ENCODE data around the gene SIRT2. TPM values are rescaled to one million over a fixed set of nuclear protein-coding genes. Genes with fewer than 3 reads are reported as not detected.

SIRT2 gene
- total and polyA plus RNA-seq, 2 of the 8 experiments (the other 6 are each of a cell fraction or from before 2014, with no cell fraction given) = 6.5 to 10.0 TPM

DNA sequence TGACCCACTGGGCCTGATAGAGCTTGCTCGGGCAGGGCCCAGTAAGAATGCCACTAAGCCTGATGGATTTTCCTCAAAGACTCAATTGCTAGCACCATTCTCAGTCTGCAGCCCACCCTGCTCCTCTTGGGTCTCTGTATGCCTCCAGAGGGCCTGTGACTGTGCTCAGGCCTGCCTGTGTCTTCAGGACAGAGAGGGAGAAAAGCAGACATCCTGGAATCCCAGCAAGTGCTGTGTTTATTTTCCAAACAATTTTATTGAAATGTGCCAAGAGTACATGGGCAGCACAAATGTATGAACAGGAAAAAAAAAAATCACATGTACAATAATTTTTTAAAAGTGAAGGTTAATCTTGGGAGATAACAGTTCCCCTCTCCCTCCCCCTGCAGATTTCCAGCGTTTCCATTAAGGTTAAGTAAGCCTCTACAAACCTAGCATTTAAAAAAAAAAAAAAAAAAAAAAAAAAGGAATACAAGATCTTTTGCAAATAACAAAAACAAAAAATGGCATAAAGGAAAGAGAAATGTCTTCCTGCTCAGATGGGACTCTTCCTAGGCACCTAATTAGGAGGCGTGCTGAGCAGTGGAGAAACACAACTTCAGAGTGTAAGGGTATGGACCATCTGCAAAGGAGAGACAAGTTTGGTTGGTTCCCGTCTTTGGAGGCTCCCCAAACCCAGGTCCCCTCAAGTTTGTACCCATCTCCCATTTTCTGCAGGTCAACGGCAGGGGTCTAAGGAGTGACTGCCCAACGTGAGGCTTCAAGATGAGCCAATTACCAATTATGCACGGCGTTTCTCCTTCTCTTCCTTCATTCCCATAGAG is 63.0 kb downstream of the SIRT2 start:
- H3K9me3 ChIP-seq (ENCODE audit: insufficient read depth in 2 of 2, low read depth in 1 of 2, low read length in 1 of 2) = no peaks in the 10 kb centered on the region
- H2BK12ac ChIP-seq (ENCODE audit: low read depth, low read length) = no peak overlapping the region
- no peak overlapping the region for H2BK20ac ChIP-seq (ENCODE audit: low read length)
- ChIA-PET CTCF (ENCODE audit: partially characterized antibody) (interaction anchor here (1.2 kb wide), 1 partner anchor 110 kb away, joined by 3 read pairs; no protein-coding TSS in a partner anchor), POLR2A (ENCODE audit: partially characterized antibody) (interaction anchor here (0.7 to 14.2 kb wide), 19 partner anchors 9 to 113 kb away, joined by 3 to 376 read pairs (median 5); partner anchors contain the start of genes HNRNPL, NFKBIB and RINL)
- no peak overlapping the region for H2BK120ac ChIP-seq (replicated peaks; ENCODE audit: low read depth, low read length)
- H3K27me3 ChIP-seq (replicated peaks in 1 of 4; ENCODE audit: control insufficient read depth in 3 of 4, extremely low read depth in 1 of 4, insufficient read depth in 3 of 4, low read length in 3 of 4) = no peaks in the 10 kb centered on the region
- peaks cover 16 to 25% of the 10 kb centered on the region in 2 experiments for H4K20me1 ChIP-seq (replicated peaks in 1 of 2; ENCODE audit: control insufficient read depth in 1 of 2, insufficient read depth in 2 of 2, low read length in 2 of 2)
- H4K5ac ChIP-seq (ENCODE audit: insufficient read length, low read depth, low read length) = no peak overlapping the region
- H3K18ac ChIP-seq (ENCODE audit: extremely low read depth, low read length) = no peak overlapping the region
- no peak overlapping the region for H3K14ac ChIP-seq (ENCODE audit: insufficient read length)
- peaks cover 51 to 61% (median 55%) of the 10 kb centered on the region in 4 experiments for H3K36me3 ChIP-seq (ENCODE audit: control insufficient read depth in 2 of 4, insufficient read depth in 4 of 4, low read length in 3 of 4)
- H3K23me2 ChIP-seq (ENCODE audit: low read depth, low read length) = peaks cover 2% of the 10 kb centered on the region
- H3K79me1 ChIP-seq (ENCODE audit: low read depth, low read length) = no peaks in the 10 kb centered on the region
- no peak overlapping the region for H3K23ac ChIP-seq (ENCODE audit: insufficient read length)
- peaks cover 0 to 4% of the 10 kb centered on the region in 2 experiments; a peak in 2 of 4 replicates for H3K79me2 ChIP-seq (ENCODE audit: control insufficient read depth in 1 of 2, insufficient read depth in 2 of 2, low read length in 2 of 2)
- H4K8ac ChIP-seq (ENCODE audit: extremely low read depth, insufficient read depth, low read length) = no peak overlapping the region; the same call in 1 of the 2 replicates
- no peak overlapping the region for H3K9ac ChIP-seq (replicated peaks in 1 of 4; ENCODE audit: extremely low read depth in 1 of 4, low read depth in 3 of 4, low read length in 3 of 4)
- no peak overlapping the region for H2BK5ac ChIP-seq (ENCODE audit: low read depth, low read length)
- no peak for FAIRE-seq
- no peak overlapping the region for H3K56ac ChIP-seq (replicated peaks; ENCODE audit: insufficient read length, low read depth, low read length)
- no peak overlapping the region for H2AK5ac ChIP-seq (ENCODE audit: low read depth, low read length)
- H3K4me1 ChIP-seq (replicated peaks in 1 of 4; ENCODE audit: control insufficient read depth in 3 of 4, insufficient read depth in 4 of 4, low read length in 3 of 4) = 0 out of 7 replicates have a peak, but pooled peaks cover 0 to 2% (median 0%) of the 10 kb centered on the region in 4 experiments
- 93% methylated on average over 7 of the region's 8 CpGs; no CpG with 5 or more reads in 1 of the 2 experiments for WGBS, 2 experiments (ENCODE audit: extremely low coverage in 1 of 2, insufficient coverage in 1 of 2, insufficient read length in 1 of 2, insufficient replicate concordance in 2 of 2, low coverage in 1 of 2, low lambda C conversion rate in 2 of 2, missing lambda C conversion rate in 1 of 2)
- no peak overlapping the region for H2AFZ ChIP-seq (ENCODE audit: low read length)
- no peak overlapping the region for H3K4ac ChIP-seq (replicated peaks; ENCODE audit: insufficient read length, low read depth, low read length)
- H2BK15ac ChIP-seq (ENCODE audit: low read length) = no peak overlapping the region
- H3K4me2 ChIP-seq (ENCODE audit: insufficient read depth in 1 of 2, low read depth in 2 of 2, low read length in 2 of 2) = no peak overlapping the region
- no peak overlapping the region for H3K27ac ChIP-seq (ENCODE audit: low read depth, low read length)
- no peak overlapping the region for H4K91ac ChIP-seq (replicated peaks; ENCODE audit: insufficient read length, low read length)
- no peak overlapping the region for H3K4me3 ChIP-seq (ENCODE audit: extremely low read depth in 1 of 4, insufficient read depth in 2 of 4, low read depth in 3 of 4, low read length in 4 of 4)
- no peak for DNase-seq (ENCODE audit: low read depth in 1 of 2, low spot score in 2 of 2)
- TF ChIP-seq SAP30 (IDR thresholded peaks at IDR 0.05; ENCODE audit: insufficient read depth, insufficient replicate concordance, low read length) = no peak

All from H1 (cell line).